ENCODE results near the gene MEG3.

GRCh38 chr14:100861188-100861936 lies 35.4 kb downstream of the MEG3 start:
- TF ChIP-seq, protein P1, sequence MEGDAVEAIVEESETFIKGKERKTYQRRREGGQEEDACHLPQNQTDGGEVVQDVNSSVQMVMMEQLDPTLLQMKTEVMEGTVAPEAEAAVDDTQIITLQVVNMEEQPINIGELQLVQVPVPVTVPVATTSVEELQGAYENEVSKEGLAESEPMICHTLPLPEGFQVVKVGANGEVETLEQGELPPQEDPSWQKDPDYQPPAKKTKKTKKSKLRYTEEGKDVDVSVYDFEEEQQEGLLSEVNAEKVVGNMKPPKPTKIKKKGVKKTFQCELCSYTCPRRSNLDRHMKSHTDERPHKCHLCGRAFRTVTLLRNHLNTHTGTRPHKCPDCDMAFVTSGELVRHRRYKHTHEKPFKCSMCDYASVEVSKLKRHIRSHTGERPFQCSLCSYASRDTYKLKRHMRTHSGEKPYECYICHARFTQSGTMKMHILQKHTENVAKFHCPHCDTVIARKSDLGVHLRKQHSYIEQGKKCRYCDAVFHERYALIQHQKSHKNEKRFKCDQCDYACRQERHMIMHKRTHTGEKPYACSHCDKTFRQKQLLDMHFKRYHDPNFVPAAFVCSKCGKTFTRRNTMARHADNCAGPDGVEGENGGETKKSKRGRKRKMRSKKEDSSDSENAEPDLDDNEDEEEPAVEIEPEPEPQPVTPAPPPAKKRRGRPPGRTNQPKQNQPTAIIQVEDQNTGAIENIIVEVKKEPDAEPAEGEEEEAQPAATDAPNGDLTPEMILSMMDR (conservative IDR thresholded peaks at IDR 0.05; ENCODE audit: low read length) = no peak
- TF ChIP-seq EZH2phosphoT487 (IDR thresholded peaks at IDR 0.05; ENCODE audit: borderline replicate concordance) = no peak

Measured in Loucy (cell line).